ENCODE measurements around the gene FMN1.

Gene FMN1

GRCh38 chr15:32736701-32737061 lies 457.8 kb downstream of the FMN1 start:
- DNase-seq (ENCODE audit: low read depth in 1 of 2, low spot score in 1 of 2) = no peak

- DNase-seq (ENCODE audit: low read depth in 1 of 2, low spot score in 1 of 2) = no peak
Observed at GRCh38 chr15:32735989-32736700, 458.4 kb downstream of the FMN1 start.

GRCh38 chr15:32733281-32733680 lies 461.2 kb downstream of the FMN1 start:
- DNase-seq (ENCODE audit: low read depth in 1 of 2, low spot score in 1 of 2) = no peak

- DNase-seq (ENCODE audit: low read depth in 1 of 2, low spot score in 1 of 2) = no peak
Observed at GRCh38 chr15:32732574-32733157, 461.8 kb downstream of the FMN1 start.

- no peak for DNase-seq (ENCODE audit: low read depth in 1 of 2, low spot score in 1 of 2)
Observed at GRCh38 chr15:32730677-32731654, 463.5 kb downstream of the FMN1 start.

- DNase-seq (ENCODE audit: low read depth in 1 of 2, low spot score in 1 of 2) = no peak
Observed at GRCh38 chr15:32729700-32730395, 464.7 kb downstream of the FMN1 start.

DNA sequence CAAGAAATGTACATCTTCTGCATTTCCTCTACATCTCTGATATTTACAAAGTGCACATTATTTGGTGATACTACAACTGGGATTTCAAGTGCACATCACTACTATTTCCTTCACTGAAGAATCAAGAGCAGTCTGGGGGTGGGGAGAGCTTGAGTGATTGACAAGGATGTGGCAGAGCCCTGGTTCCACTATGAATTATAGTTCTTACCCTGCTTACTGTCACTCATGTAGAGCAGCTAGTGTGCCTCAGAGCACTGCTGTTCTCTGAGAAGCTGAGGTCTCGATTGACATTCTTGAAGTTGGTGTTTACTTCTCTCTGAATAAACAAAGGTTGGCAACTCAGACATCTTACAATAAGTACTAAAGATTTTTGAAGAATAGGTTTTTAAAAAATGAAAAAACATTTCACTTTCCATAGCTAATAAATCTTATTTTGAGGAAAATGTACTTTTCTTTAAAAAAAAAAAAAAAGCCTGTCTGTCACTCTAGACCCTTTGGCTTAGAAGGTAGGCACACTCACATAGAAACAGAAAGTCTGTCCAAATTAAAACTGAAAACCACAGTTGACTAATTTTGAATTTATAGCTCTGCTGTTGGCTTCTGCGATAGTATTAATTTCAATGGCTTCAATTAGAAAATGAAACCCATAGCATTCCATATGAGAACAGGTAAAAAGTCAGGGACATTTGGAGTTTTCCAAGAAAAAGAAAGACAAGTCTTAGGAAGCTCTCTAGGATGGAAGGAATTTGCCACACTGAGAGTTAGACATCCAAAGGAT lies 471.2 kb downstream of the FMN1 start:
- DNase-seq (ENCODE audit: low read depth in 1 of 2, low spot score in 1 of 2) = no peak

DNA sequence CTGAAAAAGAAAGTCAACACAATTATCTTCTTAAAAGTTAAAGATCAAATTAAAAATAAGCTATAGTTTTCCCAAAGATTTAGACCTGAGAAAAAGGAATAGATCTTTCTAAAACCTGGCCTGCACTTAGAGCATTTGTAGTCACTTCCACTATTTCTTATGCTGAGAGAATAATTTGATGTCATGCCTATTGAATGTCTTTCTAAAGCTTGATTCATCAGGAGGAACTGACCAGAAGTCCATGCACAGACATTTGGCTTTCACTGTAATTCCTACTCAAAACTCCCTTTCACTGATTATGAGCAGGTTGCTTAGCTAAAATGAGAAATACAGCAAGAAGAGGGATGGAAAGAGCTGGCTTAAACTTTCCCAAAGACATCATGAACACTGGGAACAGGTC lies 472.4 kb downstream of the FMN1 start:
- DNase-seq (ENCODE audit: low read depth in 1 of 2, low spot score in 1 of 2) = no peak

- no peak for DNase-seq (ENCODE audit: low read depth in 1 of 2, low spot score in 1 of 2)
Observed at GRCh38 chr15:32721596-32721995, 472.9 kb downstream of the FMN1 start.

- DNase-seq (ENCODE audit: low read depth in 1 of 2, low spot score in 1 of 2) = no peak
Observed at GRCh38 chr15:32718821-32719716, 475.4 kb downstream of the FMN1 start.

DNA sequence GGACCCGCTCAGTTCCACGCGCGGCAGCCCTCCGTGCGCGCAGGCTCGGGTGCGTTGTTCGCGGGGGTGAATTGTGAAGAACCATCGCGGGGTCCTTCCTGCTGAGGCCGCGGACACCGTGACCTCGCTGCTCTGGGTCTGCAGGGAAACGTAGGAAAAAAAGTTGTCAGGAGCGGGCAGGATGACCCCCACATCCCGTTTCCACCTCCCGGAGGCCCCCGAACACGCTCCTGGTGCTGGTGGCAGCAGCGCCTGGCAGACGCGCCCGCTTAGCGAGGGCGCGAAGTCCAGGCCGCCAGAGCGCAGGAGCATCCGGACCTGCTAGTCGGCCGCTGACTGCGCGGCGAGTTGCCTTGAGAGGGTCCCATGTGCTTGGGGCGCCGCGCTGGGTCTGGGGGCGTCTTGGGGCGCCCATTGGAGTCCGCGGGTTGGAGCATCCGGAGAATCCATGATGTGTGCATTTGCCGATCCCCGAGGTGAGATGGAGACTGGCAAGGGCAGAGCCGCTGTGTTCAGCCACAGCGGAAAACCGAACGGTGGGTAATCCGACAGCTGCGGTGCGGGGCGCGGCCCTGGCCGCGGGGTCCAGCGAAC lies 476.2 kb downstream of the FMN1 start:
- DNase-seq (ENCODE audit: low read depth in 1 of 2, low spot score in 1 of 2) = no peak

GRCh38 chr15:32717426-32718226 lies 476.9 kb downstream of the FMN1 start, which contains the start of gene GREM1:
Gene GREM1 (plus strand): TSS chr15:32718004. CDS start chr15:32730691, 12,687 bp downstream.
- no peak for DNase-seq (ENCODE audit: low read depth in 1 of 2, low spot score in 1 of 2)

- DNase-seq (ENCODE audit: low read depth in 1 of 2, low spot score in 1 of 2) = no peak
Observed at GRCh38 chr15:32716915-32717425, 477.5 kb downstream of the FMN1 start.

DNA sequence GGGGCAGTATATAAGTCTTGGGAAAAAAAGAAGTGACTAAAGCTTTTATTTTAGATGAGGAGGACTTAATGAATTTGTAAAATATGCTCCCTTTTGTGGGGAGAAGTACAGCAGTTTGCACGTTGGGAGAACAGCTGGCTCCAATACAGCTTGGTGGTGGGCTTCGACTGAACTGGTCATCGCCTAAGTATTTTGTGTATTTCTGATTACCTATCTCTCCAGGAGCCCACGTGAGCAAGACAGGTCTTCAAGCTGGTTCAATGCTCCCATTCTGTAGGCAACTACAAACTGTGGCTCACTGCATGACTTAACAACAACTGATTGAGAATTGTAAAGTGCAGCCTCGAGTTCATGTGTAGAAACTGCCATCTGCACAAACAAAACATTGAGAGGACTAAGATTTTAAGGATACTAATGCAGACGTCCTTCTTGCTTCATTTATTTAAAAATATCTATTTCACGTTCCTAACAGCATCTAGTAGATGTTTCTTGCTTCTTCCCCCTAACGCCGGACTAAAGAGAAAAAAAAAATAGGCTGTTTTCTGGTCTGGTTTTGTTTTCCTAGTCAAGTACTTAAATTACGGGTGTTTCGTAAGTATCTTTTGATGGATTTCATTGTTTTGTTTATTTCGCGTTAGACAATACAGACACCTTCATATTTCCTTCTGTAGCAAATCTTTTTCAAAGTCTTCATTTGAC lies 478.1 kb downstream of the FMN1 start:
- no peak for DNase-seq (ENCODE audit: low read depth in 1 of 2, low spot score in 1 of 2)
